Effector CD4-positive, alpha-beta T cell (primary cell): ENCODE results near the gene ARHGAP6.

Experiments
- DNase-seq: peaks from one replicate; pipeline ENCODE4 v3.0.0-alpha.2; 2020

Gene ARHGAP6

GRCh38 chrX:11421805-11422524 lies 243.8 kb downstream of the ARHGAP6 start:
- no peak for DNase-seq

- DNase-seq: no peak
Observed at GRCh38 chrX:11420851-11421250, 244.9 kb downstream of the ARHGAP6 start.

GRCh38 chrX:11419102-11419501 lies 246.6 kb downstream of the ARHGAP6 start:
- no peak for DNase-seq

GRCh38 chrX:11416600-11416999 lies 249.1 kb downstream of the ARHGAP6 start:
- DNase-seq: no peak

- DNase-seq: no peak
Observed at GRCh38 chrX:11414091-11414490, 251.6 kb downstream of the ARHGAP6 start.

- no peak for DNase-seq
Observed at GRCh38 chrX:11412715-11413623, 252.8 kb downstream of the ARHGAP6 start.

- no peak for DNase-seq
Observed at GRCh38 chrX:11409957-11410356, 255.8 kb downstream of the ARHGAP6 start.

GRCh38 chrX:11408783-11409182 lies 256.9 kb downstream of the ARHGAP6 start:
- no peak for DNase-seq

GRCh38 chrX:11408109-11408405 lies 257.7 kb downstream of the ARHGAP6 start:
- DNase-seq: no peak

GRCh38 chrX:11407331-11408108 lies 258.2 kb downstream of the ARHGAP6 start:
- DNase-seq: no peak

GRCh38 chrX:11406109-11406765 lies 259.5 kb downstream of the ARHGAP6 start:
- DNase-seq: no peak

GRCh38 chrX:11403631-11404030 lies 262.1 kb downstream of the ARHGAP6 start:
- no peak for DNase-seq

- no peak for DNase-seq
Observed at GRCh38 chrX:11401966-11402365, 263.8 kb downstream of the ARHGAP6 start.

GRCh38 chrX:11399489-11400094 lies 266.1 kb downstream of the ARHGAP6 start:
- DNase-seq: no peak

- DNase-seq: no peak
Observed at GRCh38 chrX:11398785-11399184, 266.9 kb downstream of the ARHGAP6 start.

GRCh38 chrX:11398139-11398538 lies 267.6 kb downstream of the ARHGAP6 start:
- DNase-seq: no peak

- no peak for DNase-seq
Observed at GRCh38 chrX:11397680-11398079, 268.0 kb downstream of the ARHGAP6 start.

GRCh38 chrX:11395859-11396258 lies 269.9 kb downstream of the ARHGAP6 start:
- DNase-seq: no peak

- no peak for DNase-seq
Observed at GRCh38 chrX:11393949-11394654, 271.6 kb downstream of the ARHGAP6 start.

- DNase-seq: no peak
Observed at GRCh38 chrX:11386812-11387211, 278.9 kb downstream of the ARHGAP6 start.

- DNase-seq: no peak
Observed at GRCh38 chrX:11386001-11386523, 279.7 kb downstream of the ARHGAP6 start.

GRCh38 chrX:11382930-11383329 lies 282.8 kb downstream of the ARHGAP6 start:
- DNase-seq: no peak
